HG02610 (cell line): ENCODE measurements around the gene SGPL1.

Experiments
- ATAC-seq: cut with Tn5 transposase; IDR thresholded peaks from one replicate; pipeline ENCODE4 v1.9.1; 2021; ENCODE audit warnings: mild to moderate bottlenecking, moderate library complexity; ENCODE audit not compliant: unreplicated experiment

SGPL1 gene

GRCh38 chr10:70780370-70780760 lies 35.4 kb upstream of the SGPL1 start:
- ATAC-seq, result no peak

- no peak for ATAC-seq
Observed at GRCh38 chr10:70780772-70781171, 35.0 kb upstream of the SGPL1 start.

- no peak for ATAC-seq
Observed at GRCh38 chr10:70781461-70782051, 34.2 kb upstream of the SGPL1 start.

GRCh38 chr10:70782086-70782745 lies 33.5 kb upstream of the SGPL1 start:
- no peak for ATAC-seq

- no peak for ATAC-seq
Observed at GRCh38 chr10:70782746-70783680, 32.7 kb upstream of the SGPL1 start.

GRCh38 chr10:70784016-70784415 lies 31.7 kb upstream of the SGPL1 start:
- ATAC-seq, result no peak

GRCh38 chr10:70784471-70784870 lies 31.3 kb upstream of the SGPL1 start:
- ATAC-seq, result no peak

- no peak for ATAC-seq
Observed at GRCh38 chr10:70785190-70785589, 30.6 kb upstream of the SGPL1 start, which contains the start of gene TBATA. Gene TBATA (minus strand): TSS chr10:70785377. CDS start chr10:70783379, 1,998 bp downstream.

- no peak for ATAC-seq
Observed at GRCh38 chr10:70786799-70787415, 28.8 kb upstream of the SGPL1 start.

GRCh38 chr10:70791386-70792039 lies 24.2 kb upstream of the SGPL1 start:
- ATAC-seq, result no peak

- no peak for ATAC-seq
Observed at GRCh38 chr10:70795613-70796012, 20.1 kb upstream of the SGPL1 start.

GRCh38 chr10:70797840-70798239 lies 17.9 kb upstream of the SGPL1 start:
- ATAC-seq, result no peak

GRCh38 chr10:70799124-70799523 lies 16.6 kb upstream of the SGPL1 start:
- ATAC-seq, result no peak

GRCh38 chr10:70801854-70802253 lies 13.9 kb upstream of the SGPL1 start:
- no peak for ATAC-seq

GRCh38 chr10:70803775-70804420 lies 11.8 kb upstream of the SGPL1 start:
- no peak for ATAC-seq

GRCh38 chr10:70804421-70804808 lies 11.3 kb upstream of the SGPL1 start:
- no peak for ATAC-seq

GRCh38 chr10:70805619-70806215 lies 10.0 kb upstream of the SGPL1 start:
- ATAC-seq, result no peak

GRCh38 chr10:70806841-70807240 lies 8.9 kb upstream of the SGPL1 start:
- no peak for ATAC-seq

GRCh38 chr10:70807556-70807955 lies 8.2 kb upstream of the SGPL1 start:
- no peak for ATAC-seq
